DOHH2 (cell line): Measurements from ENCODE around the gene SREBF1.

Experiments used
- H3F3A ChIP-seq: fragments of 200-600 bp; sonication (generic), shearing (Covaris generic); 2 replicates; pipeline ENCODE4 v1.6.0; 2016; ENCODE audit warnings: antibody characterized with exemption, mild to moderate bottlenecking; ENCODE audit not compliant: control insufficient read depth, insufficient read depth
- H3K27ac ChIP-seq: fragments of 200-600 bp; sonication (generic); 2 replicates; pipeline ENCODE4 v1.5.1; 2014; ENCODE audit warnings: low read depth, mild to moderate bottlenecking, low read length, moderate library complexity
- H3K27me3 ChIP-seq: fragments of 200-600 bp; sonication (generic); 2 replicates; pipeline ENCODE4 v1.6.1; 2014; ENCODE audit warnings: mild to moderate bottlenecking, low read length, mixed read lengths; ENCODE audit not compliant: control insufficient read depth
- H3K36me3 ChIP-seq: fragments of 200-600 bp; sonication (generic); 2 replicates; pipeline ENCODE4 v1.6.1; 2014; ENCODE audit warnings: mild to moderate bottlenecking, low read length, moderate library complexity, mixed read lengths; ENCODE audit not compliant: control insufficient read depth
- H3K4me1 ChIP-seq: fragments of 200-600 bp; sonication (generic); 2 replicates; pipeline ENCODE4 v1.6.1; 2014; ENCODE audit warnings: mild to moderate bottlenecking, low read length, mixed read lengths; ENCODE audit not compliant: control insufficient read depth
- H3K4me2 ChIP-seq: fragments of 200-600 bp; sonication (generic); 2 replicates; pipeline ENCODE4 v1.6.0; 2014; ENCODE audit warnings: mild to moderate bottlenecking, low read length, moderate library complexity
- H3K4me3 ChIP-seq: fragments of 200-600 bp; sonication (generic); 2 replicates; pipeline ENCODE4 v1.5.1; 2014; ENCODE audit warnings: mild to moderate bottlenecking, low read length, mixed read lengths
- H3K79me2 ChIP-seq: fragments of 200-600 bp; sonication (generic); 2 replicates; pipeline ENCODE4 v1.6.1; 2014; ENCODE audit warnings: mild to moderate bottlenecking, low read length, mixed read lengths; ENCODE audit not compliant: control insufficient read depth
- H3K9me2 ChIP-seq: fragments of 200-600 bp; sonication (generic); replicated peaks from 2 replicates; pipeline ENCODE4 v1.6.1; 2014; ENCODE audit warnings: mild to moderate bottlenecking, low read length, mixed read lengths; ENCODE audit not compliant: control insufficient read depth
- H3K9me3 ChIP-seq: fragments of 200-600 bp; sonication (generic); 2 replicates; pipeline ENCODE4 v1.6.1; 2014; ENCODE audit warnings: antibody characterized with exemption, low read length, mixed read lengths; ENCODE audit not compliant: control insufficient read depth, insufficient read depth
- H4K20me1 ChIP-seq: fragments of 200-600 bp; sonication (generic); 2 replicates; pipeline ENCODE4 v1.6.0; 2014; ENCODE audit warnings: low read depth, mild to moderate bottlenecking, antibody characterized with exemption, low read length, moderate library complexity; ENCODE audit not compliant: control insufficient read depth, insufficient read depth
- EZH2phosphoT487 ChIP-seq: fragments of 200-600 bp; sonication (generic); IDR thresholded peaks from 2 replicates; pipeline ENCODE4 v1.6.1; 2017; ENCODE audit warnings: borderline replicate concordance, mild to moderate bottlenecking, antibody characterized with exemption, low read length, moderate library complexity, mixed read lengths
- TF ChIP-seq, protein P1 (sequence below): fragments of 200-600 bp; sonication (generic); IDR thresholded peaks from one replicate; pipeline ENCODE4 v1.5.1; 2014; ENCODE audit warnings: antibody characterized with exemption, mild to moderate bottlenecking, low read depth, low read length; ENCODE audit not compliant: poor library complexity, severe bottlenecking

Gene SREBF1

GRCh38 chr17:17793378-17794214, 43.2 kb downstream of the SREBF1 start:
- Histone ChIP-seq H3K79me2 (peaks cover 14% of the 10 kb centered on the region), H3K4me3 (no peak overlapping the region), H3F3A (no peaks in the 10 kb centered on the region), H4K20me1 (peaks cover 6% of the 10 kb centered on the region; the same call in 1 of the 2 replicates), H3K36me3 (peaks cover 40% of the 10 kb centered on the region), H3K4me1 (peaks cover 9% of the 10 kb centered on the region), H3K27ac (no peak overlapping the region), H3K4me2 (no peak overlapping the region), H3K9me3 (no peaks in the 10 kb centered on the region), H3K27me3 (no peaks in the 10 kb centered on the region), H3K9me2 (no peaks in the 10 kb centered on the region)
- TF ChIP-seq, protein P1, sequence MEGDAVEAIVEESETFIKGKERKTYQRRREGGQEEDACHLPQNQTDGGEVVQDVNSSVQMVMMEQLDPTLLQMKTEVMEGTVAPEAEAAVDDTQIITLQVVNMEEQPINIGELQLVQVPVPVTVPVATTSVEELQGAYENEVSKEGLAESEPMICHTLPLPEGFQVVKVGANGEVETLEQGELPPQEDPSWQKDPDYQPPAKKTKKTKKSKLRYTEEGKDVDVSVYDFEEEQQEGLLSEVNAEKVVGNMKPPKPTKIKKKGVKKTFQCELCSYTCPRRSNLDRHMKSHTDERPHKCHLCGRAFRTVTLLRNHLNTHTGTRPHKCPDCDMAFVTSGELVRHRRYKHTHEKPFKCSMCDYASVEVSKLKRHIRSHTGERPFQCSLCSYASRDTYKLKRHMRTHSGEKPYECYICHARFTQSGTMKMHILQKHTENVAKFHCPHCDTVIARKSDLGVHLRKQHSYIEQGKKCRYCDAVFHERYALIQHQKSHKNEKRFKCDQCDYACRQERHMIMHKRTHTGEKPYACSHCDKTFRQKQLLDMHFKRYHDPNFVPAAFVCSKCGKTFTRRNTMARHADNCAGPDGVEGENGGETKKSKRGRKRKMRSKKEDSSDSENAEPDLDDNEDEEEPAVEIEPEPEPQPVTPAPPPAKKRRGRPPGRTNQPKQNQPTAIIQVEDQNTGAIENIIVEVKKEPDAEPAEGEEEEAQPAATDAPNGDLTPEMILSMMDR, result no peak
- no peak for TF ChIP-seq EZH2phosphoT487

GRCh38 chr17:17792551-17793377, 44.0 kb downstream of the SREBF1 start:
- no peaks in the 10 kb centered on the region for H3F3A ChIP-seq
- H3K9me3 ChIP-seq, result no peaks in the 10 kb centered on the region
- no peak overlapping the region for H3K4me3 ChIP-seq
- no peak overlapping the region for H3K4me2 ChIP-seq
- H3K9me2 ChIP-seq, result no peaks in the 10 kb centered on the region
- H3K36me3 ChIP-seq, result peaks cover 34% of the 10 kb centered on the region
- H3K4me1 ChIP-seq, result peaks cover 9% of the 10 kb centered on the region
- TF ChIP-seq, protein P1, result no peak
- TF ChIP-seq EZH2phosphoT487, result no peak
- H4K20me1 ChIP-seq, result peaks cover 6% of the 10 kb centered on the region; the same call in 1 of the 2 replicates
- H3K27me3 ChIP-seq, result no peaks in the 10 kb centered on the region
- peaks cover 14% of the 10 kb centered on the region for H3K79me2 ChIP-seq
- H3K27ac ChIP-seq, result no peak overlapping the region

DNA sequence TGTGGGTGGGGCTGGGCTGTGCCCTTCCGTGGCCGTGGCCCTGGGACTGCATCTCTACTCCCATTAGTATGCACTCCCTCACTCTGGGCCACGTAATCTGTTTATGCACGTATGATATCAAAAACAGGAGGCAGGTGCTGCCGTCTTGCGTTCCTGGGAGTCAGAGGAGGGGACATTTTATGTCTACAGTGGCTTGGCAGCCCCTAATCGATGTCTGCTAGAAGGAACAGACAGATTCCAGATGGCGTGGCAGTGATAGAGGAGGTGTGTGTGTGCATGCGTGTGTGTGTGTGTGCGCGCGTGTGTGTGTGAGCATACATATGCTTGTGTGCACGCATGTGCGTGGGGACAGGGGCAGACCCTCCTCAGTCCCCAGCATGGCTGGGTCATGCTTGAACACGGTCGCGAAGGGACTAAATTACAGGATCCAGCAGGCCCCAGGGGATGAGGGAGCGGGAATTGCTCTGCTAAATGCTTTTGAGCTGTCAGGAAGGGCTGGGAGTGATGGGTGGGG, 44.7 kb downstream of the SREBF1 start:
- Histone ChIP-seq H3K36me3 (peaks cover 32% of the 10 kb centered on the region), H3K4me2 (no peak overlapping the region), H4K20me1 (peaks cover 6% of the 10 kb centered on the region; the same call in 1 of the 2 replicates), H3K79me2 (peaks cover 15% of the 10 kb centered on the region), H3K4me3 (no peak overlapping the region), H3K9me2 (no peaks in the 10 kb centered on the region), H3K9me3 (no peaks in the 10 kb centered on the region), H3K4me1 (peaks cover 9% of the 10 kb centered on the region), H3F3A (no peaks in the 10 kb centered on the region), H3K27ac (no peak overlapping the region), H3K27me3 (no peaks in the 10 kb centered on the region)
- TF ChIP-seq EZH2phosphoT487, result no peak
- TF ChIP-seq, protein P1, result no peak
